ENCODE results near the gene CNST.
"Not testable (repeated sequence)": the region's sequence is repeated elsewhere in the genome, so short reads cannot be mapped to it uniquely, and the experiment has no call there.

CNST gene

DNA sequence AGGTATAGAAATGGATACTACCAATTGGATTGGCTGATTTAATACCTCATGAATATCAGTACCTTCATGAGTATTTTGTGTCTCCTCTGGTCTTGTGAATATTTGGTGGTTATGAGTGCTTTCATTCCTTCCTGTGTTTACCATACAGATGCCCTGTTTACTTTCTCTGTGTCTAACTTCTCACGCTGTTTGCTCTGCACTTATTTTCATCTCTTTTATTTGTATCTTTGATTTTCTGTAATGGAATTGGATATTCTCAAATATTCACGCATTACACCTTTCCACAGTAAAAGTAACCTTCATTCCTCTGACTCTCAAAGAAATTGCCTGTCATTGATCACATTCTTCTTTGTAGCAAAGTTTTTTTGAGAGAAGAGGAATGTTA, 16.8 kb downstream of the CNST start:
- no peak for DNase-seq (ENCODE audit: low read depth, low spot score)

DNA sequence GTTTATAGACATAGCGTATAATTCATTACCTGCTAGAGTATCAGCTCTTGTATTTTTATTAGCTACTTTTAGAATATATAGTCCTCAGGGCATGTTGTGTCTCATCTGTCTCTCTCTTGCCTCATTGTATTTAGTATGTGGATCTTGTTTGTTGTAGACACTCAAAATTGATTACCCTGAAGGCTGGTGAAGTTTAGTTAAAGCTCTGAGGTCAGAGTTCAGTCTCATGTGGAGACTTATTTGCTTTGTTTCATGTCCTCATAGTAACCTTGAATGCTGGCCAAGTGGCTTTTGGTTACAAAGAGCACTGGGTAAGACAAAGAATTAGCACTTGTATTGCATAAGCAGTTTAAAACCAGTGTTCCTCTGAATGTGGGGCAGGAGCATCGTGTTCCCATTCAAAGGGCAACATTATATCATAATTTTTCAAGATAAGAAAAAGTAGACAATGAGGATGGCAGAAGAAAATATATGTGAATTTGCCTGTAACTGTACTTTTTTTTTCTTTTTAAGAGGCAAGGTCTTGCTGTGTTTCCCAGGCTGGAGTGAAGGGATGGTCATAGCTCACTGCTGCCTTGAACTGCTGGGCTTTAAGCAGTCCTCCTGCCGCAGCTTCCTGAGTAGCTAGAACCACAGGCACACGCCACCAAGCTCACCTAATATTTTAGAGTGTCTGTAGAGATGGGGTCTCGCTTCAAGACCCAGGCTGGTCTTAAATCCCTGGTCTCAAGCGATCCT, 17.4 kb downstream of the CNST start:
- DNase-seq (ENCODE audit: low read depth, low spot score), result no peak

DNA sequence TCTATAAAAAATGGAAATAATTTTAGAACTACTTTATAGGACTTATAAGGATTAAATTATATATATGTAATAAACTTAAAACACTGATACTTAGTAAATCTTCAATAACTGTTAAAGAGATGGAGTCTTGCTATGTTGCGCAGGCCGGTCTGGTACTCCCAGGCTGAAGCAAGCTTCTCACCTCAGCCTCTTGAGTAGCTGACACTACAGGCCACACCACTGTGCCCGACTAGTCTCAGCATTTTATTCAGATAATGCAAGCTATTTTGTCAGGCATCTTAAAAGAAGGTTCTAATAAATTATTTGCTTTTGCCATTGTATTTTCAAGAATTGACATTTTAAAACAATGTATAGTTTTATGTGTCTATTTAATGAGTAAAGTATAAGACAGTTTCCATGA, 20.8 kb downstream of the CNST start:
- no peak for DNase-seq (ENCODE audit: low read depth, low spot score)

- DNase-seq (ENCODE audit: low read depth, low spot score), result no peak
Measured at GRCh38 chr1:246587606-246588005, 21.4 kb downstream of the CNST start.

DNA sequence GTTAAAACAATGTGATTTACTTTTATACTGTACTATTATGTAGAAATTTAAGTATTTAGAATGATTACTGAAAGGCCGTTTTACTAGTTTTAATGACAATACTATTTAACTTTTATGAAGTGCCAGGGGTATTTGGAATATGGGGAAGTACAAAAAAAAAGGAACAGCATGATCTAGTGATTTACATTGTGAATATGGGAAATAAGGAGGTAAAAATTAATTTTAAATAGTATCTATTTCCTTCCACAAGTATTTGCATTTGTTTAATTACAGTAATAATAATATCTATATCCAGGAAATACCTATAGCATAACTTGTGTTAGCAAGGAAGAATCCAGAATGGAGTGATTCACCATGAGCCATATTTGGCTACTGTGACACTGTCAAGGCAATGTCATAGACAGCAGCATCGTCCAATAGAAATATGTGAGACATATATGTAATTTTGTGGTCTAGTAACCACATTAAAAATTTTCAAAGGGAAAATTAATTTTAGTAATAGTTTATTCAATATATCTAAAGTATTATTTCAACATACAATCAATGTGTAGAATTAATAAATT, 22.0 kb downstream of the CNST start:
- no peak for DNase-seq (ENCODE audit: low read depth, low spot score)

GRCh38 chr1:246589919-246590318, 23.7 kb downstream of the CNST start:
- not testable (repeated sequence) for DNase-seq (ENCODE audit: low read depth, low spot score)

GRCh38 chr1:246591047-246591446, 24.8 kb downstream of the CNST start:
- no peak for DNase-seq (ENCODE audit: low read depth, low spot score)

- no peak for DNase-seq (ENCODE audit: low read depth, low spot score)
Measured at GRCh38 chr1:246591504-246591903, 25.2 kb downstream of the CNST start.

DNA sequence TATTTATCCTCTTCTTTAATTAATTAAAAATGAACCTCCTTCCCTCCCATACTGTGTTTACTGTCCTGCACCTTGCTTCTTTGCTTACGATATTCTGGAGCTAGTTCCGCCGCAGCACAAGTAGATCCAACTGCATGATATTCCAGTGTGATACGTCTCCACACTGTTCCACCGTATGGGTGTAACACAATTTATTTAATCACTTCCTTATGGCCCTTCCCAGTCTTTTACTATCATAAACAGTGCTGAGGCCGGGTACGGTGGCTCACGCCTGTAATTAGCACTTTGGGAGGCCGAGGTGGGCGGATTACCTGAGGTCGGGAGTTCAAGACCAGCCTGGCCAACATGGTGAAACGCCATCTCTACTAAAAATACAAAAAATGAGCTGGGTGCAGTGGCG, 25.7 kb downstream of the CNST start:
- DNase-seq (ENCODE audit: low read depth, low spot score), result no peak

GRCh38 chr1:246592695-246593094, 26.4 kb downstream of the CNST start:
- no peak for DNase-seq (ENCODE audit: low read depth, low spot score)

GRCh38 chr1:246595146-246595545, 28.9 kb downstream of the CNST start:
- DNase-seq (ENCODE audit: low read depth, low spot score), result no peak

DNA sequence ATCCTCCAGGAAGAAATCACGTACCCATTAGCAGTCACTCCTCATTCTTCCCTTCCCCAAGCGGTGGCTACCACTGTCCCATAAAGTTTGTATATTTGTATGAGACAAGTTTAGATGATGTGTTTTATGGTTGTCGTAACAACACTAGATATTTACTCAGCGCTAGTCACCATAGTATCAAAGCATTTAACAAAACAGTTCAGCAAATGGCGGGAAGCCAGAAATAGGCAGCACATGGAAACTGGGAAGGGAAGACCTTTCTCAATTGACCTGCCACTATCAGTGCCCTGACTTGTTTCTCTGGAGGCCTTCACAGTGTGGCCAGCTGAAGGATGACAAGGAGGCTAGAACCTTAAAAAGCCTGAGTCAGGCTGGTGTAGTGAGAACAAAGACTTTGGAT, 31.1 kb downstream of the CNST start:
- DNase-seq (ENCODE audit: low read depth, low spot score), result no peak

- no peak for DNase-seq (ENCODE audit: low read depth, low spot score)
Measured at GRCh38 chr1:246597971-246598370, 31.7 kb downstream of the CNST start.

GRCh38 chr1:246599315-246599714, 33.1 kb downstream of the CNST start:
- DNase-seq (ENCODE audit: low read depth, low spot score), result no peak

DNA sequence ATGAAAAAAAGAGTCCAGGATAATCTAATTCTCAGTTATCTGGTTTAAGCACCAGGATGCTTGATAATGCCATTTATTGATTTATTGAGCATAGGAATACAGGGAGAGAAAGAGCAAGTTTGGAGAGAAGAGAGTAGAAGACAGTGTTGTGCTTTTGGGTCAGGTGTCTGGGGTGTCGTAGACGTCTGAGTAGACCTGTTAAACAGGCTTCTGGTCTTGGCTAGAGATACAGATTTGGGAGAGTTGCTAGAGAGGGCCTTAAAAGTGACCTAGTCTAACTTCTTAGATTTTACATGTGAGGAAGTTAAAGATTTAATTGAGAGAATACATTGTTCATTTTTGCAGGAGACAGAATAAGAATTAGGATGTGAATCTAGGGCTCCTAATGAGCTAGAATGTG, 34.3 kb downstream of the CNST start:
- DNase-seq (ENCODE audit: low read depth, low spot score), result no peak

DNA sequence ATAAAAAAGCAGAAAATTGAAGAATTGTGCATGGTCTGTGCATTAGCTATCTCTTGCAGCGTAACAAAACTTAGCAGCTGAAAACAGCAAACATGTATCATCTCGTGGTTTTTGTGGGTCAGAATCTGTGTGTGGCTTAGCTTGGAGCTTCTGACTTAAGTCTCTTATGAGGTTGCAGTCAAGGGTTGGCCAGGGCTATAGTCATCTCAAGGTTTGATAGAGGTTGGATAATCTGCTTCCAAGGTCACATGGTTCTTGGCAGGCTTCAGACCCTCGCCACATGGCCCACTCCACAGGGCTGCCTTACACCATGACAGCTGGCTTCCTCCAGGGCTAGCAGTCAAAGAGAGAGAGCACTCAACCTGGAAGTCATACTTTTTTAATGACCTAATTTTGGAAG, 35.9 kb downstream of the CNST start:
- no peak for DNase-seq (ENCODE audit: low read depth, low spot score)

GRCh38 chr1:246605231-246605630, 39.0 kb downstream of the CNST start:
- DNase-seq (ENCODE audit: low read depth, low spot score), result not testable (repeated sequence)

DNA sequence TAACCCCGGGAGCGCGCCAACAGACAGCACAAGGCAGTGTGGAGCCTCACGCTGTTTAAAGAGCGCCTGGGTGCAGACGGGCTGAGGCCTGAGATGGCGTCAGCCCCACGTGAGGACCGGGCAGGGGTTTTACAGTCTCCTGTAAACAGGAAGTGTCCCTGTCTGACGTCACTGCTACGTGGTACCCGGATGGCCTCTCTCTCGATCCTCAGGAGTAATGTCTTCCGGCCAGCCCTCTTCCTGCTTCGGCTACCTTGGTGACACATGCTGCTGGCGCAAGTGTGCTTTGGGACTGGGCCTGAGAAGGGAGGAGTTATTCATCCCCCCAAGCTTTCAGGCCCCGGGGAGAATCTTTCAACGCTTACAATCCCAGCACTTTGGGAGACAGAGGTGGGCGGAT, 41.2 kb downstream of the CNST start:
- DNase-seq (ENCODE audit: low read depth, low spot score), result no peak

GRCh38 chr1:246608616-246609376, 42.5 kb downstream of the CNST start:
- DNase-seq (ENCODE audit: low read depth, low spot score), result no peak

GRCh38 chr1:246609632-246610031, 43.4 kb downstream of the CNST start:
- no peak for DNase-seq (ENCODE audit: low read depth, low spot score)

- no peak for DNase-seq (ENCODE audit: low read depth, low spot score)
Measured at GRCh38 chr1:246613096-246613758, 47.0 kb downstream of the CNST start.

- DNase-seq (ENCODE audit: low read depth, low spot score), result no peak
Measured at GRCh38 chr1:246617156-246617555, 50.9 kb downstream of the CNST start.
